C4-2B (cell line): ENCODE measurements around the gene LOXHD1.

Source experiments
- ZFX ChIP-seq: fragments of 450-650 bp; IDR thresholded peaks from 2 replicates; pipeline ENCODE4 v1.6.1; 2017
- TF ChIP-seq, protein P1 (sequence below): fragments of 450-650 bp; conservative IDR thresholded peaks from 2 replicates; pipeline ENCODE4 v1.5.1; 2017; ENCODE audit warnings: mild to moderate bottlenecking

DNA sequence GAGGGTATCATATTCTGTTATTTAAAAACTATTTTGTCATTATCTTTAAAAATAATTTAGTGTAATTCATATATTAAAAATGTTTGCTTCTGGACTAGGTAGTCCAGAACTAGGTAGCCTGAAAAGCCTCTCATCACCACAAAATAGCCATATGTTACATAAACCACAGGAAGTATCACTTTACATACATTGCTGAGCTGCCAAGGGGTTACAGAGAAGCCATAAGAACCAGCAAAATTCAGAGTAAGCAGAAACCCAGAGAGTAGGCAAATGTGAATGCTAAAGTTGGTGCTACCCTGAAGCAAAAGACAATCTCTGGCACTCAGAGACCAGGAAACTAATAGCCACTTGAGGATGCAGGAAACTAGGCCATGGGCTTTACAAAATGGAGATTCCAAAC lies 60.9 kb downstream of the LOXHD1 start:
- TF ChIP-seq, protein P1, sequence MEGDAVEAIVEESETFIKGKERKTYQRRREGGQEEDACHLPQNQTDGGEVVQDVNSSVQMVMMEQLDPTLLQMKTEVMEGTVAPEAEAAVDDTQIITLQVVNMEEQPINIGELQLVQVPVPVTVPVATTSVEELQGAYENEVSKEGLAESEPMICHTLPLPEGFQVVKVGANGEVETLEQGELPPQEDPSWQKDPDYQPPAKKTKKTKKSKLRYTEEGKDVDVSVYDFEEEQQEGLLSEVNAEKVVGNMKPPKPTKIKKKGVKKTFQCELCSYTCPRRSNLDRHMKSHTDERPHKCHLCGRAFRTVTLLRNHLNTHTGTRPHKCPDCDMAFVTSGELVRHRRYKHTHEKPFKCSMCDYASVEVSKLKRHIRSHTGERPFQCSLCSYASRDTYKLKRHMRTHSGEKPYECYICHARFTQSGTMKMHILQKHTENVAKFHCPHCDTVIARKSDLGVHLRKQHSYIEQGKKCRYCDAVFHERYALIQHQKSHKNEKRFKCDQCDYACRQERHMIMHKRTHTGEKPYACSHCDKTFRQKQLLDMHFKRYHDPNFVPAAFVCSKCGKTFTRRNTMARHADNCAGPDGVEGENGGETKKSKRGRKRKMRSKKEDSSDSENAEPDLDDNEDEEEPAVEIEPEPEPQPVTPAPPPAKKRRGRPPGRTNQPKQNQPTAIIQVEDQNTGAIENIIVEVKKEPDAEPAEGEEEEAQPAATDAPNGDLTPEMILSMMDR, result no peak
- no peak for TF ChIP-seq ZFX
